K562 (cell line): ENCODE data around the gene WFDC12.

ENCODE experiments used
- ATF4 ChIP-seq: fragments of 450-650 bp; formaldehyde crosslinking; IDR thresholded peaks from 2 replicates; pipeline ENCODE4 v1.4.0; 2022; ENCODE audit warnings: mild to moderate bottlenecking, moderate library complexity
- CBFA2T3 ChIP-seq: fragments of 450-650 bp; IDR thresholded peaks from 2 replicates; pipeline ENCODE4 v1.6.1; 2017
- CREM ChIP-seq: IDR thresholded peaks from 2 replicates; pipeline ENCODE4 v1.6.1; 2014; ENCODE audit warnings: antibody characterized with exemption, low read depth
- CTCF ChIP-seq, 3 experiments: IDR thresholded peaks in 2 of 3; conservative IDR thresholded peaks in 1 of 3; 2 replicates each; pipeline ENCODE4 v1.5.1; 2011 to 2012; ENCODE audit warnings: low read length in 3 of 3, mild to moderate bottlenecking in 3 of 3, control low read depth in 2 of 3, improper control_type of control experiment in 1 of 3, inconsistent platforms in 1 of 3, low read depth in 1 of 3, mixed read lengths in 1 of 3, moderate library complexity in 1 of 3; ENCODE audit not compliant: insufficient read depth in 2 of 3
- MAX ChIP-seq: sonication (generic); formaldehyde crosslinking; IDR thresholded peaks from 2 replicates; pipeline ENCODE4 v1.9.0; 2022; ENCODE audit warnings: mild to moderate bottlenecking, missing genetic modification reagents
- PML ChIP-seq: IDR thresholded peaks from 2 replicates; pipeline ENCODE4 v1.6.1; 2012; ENCODE audit warnings: low read length, inconsistent platforms
- ZNF143 ChIP-seq: sonication (generic); formaldehyde crosslinking; IDR thresholded peaks from 2 replicates; pipeline ENCODE4 v1.9.0; 2022; ENCODE audit warnings: mild to moderate bottlenecking, missing genetic modification reagents
- ZNF274 ChIP-seq: IDR thresholded peaks from 2 replicates; pipeline ENCODE4 v1.6.1; 2011; ENCODE audit warnings: low read depth, mild to moderate bottlenecking, low read length, moderate library complexity, borderline replicate concordance
- ZZZ3 ChIP-seq: fragments of 450-650 bp; IDR thresholded peaks from 2 replicates; pipeline ENCODE4 v1.6.1; 2016; ENCODE audit warnings: antibody characterized with exemption, mild to moderate bottlenecking, moderate library complexity

GRCh38 chr20:45157962-45158361 is 33.7 kb upstream of the WFDC12 start:
- TF ChIP-seq MAX (CRISPR knock-in tag) (no peak), ZZZ3 (no peak), CTCF (IDR thresholded peaks at IDR 0.05 in 2 of 3, conservative IDR thresholded peaks at IDR 0.05 in 1 of 3; ENCODE audit: insufficient read depth in 2 of 3, low read depth in 1 of 3, low read length in 3 of 3) (no peak), ZNF274 (no peak), CREM (no peak), CBFA2T3 (no peak), ZNF143 (CRISPR knock-in tag) (no peak), PML (no peak), ATF4 (CRISPR knock-in tag) (no peak)
